Natural killer cell (primary cell): ENCODE results near the gene AUTS2. TPM values are rescaled to one million over a fixed set of nuclear protein-coding genes. Genes with fewer than 3 reads are reported as not detected.
A peak's percentile ranks its signal among the peaks of the same experiment; 100 is the strongest.

Experiments used
- ATAC-seq, 3 donors: fragments of 150-1000 bp in 2 of 3; fragments of 200-7000 bp in 1 of 3; cut with Tn5 transposase; 1 replicate in 1 of 3; 2 replicates in 2 of 3; pipeline ENCODE4 v1.10.0; 2021; ENCODE audit warnings: mild to moderate bottlenecking in 2 of 3, moderate library complexity in 2 of 3
- DNase-seq, 2 donors: peaks; one replicate each; pipeline versions ENCODE4 v3.0.0 to v3.0.0-alpha.2; 2013 to 2021; ENCODE audit warnings: mixed read lengths in 1 of 2
- H3K27ac ChIP-seq: one replicate; pipeline ENCODE4 v1.5.1; 2013; ENCODE audit warnings: mild to moderate bottlenecking, low read length
- H3K27me3 ChIP-seq: one replicate; pipeline ENCODE4 v1.6.1; 2013; ENCODE audit warnings: low read length; ENCODE audit not compliant: control insufficient read depth, insufficient read depth
- H3K36me3 ChIP-seq: one replicate; pipeline ENCODE4 v1.6.1; 2013; ENCODE audit warnings: low read length; ENCODE audit not compliant: control insufficient read depth, insufficient read depth
- H3K4me1 ChIP-seq: one replicate; pipeline ENCODE4 v1.6.1; 2013; ENCODE audit warnings: low read length; ENCODE audit not compliant: control insufficient read depth, insufficient read depth
- H3K4me3 ChIP-seq: one replicate; pipeline ENCODE4 v1.5.1; 2013; ENCODE audit warnings: low read length
- H3K9me3 ChIP-seq: one replicate; pipeline ENCODE4 v1.6.1; 2013; ENCODE audit warnings: low read length; ENCODE audit not compliant: control insufficient read depth, insufficient read depth
- H3K27ac Mint-ChIP-seq, 2 donors: one replicate each; pipeline ENCODE4 v1.8.0; 2022; ENCODE audit warnings: mild to moderate bottlenecking in 2 of 2, mixed read lengths in 2 of 2, moderate library complexity in 1 of 2
- H3K27me3 Mint-ChIP-seq, 2 donors: one replicate each; pipeline ENCODE4 v1.8.0; 2022; ENCODE audit warnings: low read depth in 2 of 2, mixed read lengths in 2 of 2
- H3K36me3 Mint-ChIP-seq: one replicate; pipeline ENCODE4 v1.8.0; 2022; ENCODE audit warnings: mixed read lengths
- H3K4me1 Mint-ChIP-seq, 2 donors: one replicate each; pipeline ENCODE4 v1.8.0; 2022; ENCODE audit warnings: mixed read lengths in 2 of 2
- H3K4me3 Mint-ChIP-seq: one replicate; pipeline ENCODE4 v1.8.0; 2022; ENCODE audit warnings: mild to moderate bottlenecking, moderate library complexity, mixed read lengths
- H3K9me3 Mint-ChIP-seq, 2 donors: one replicate each; pipeline ENCODE4 v1.8.0; 2022; ENCODE audit warnings: mixed read lengths in 2 of 2
- CTCF ChIP-seq: fragments of 200-600 bp; IDR thresholded peaks from one replicate; pipeline ENCODE4 v1.8.0; 2022; ENCODE audit warnings: antibody characterized with exemption
- WGBS: methylation state at CpG from one replicate; pipeline ENCODE4 v1.1.7; 2013; ENCODE audit warnings: missing lambda C conversion rate; ENCODE audit not compliant: insufficient coverage; 5-methylcytosine and 5-hydroxymethylcytosine counted together
- intact Hi-C: fragments of 100-400 bp; cut with micrococcal nuclease; formaldehyde crosslinking; loops from one replicate; pipeline ENCODE4 v1.14.2; 2022
- total RNA-seq, 4 donors: library from RNA; stranded (reverse); fragments of 120-200 nt in 1 of 4; gene quantifications; one replicate each; pipeline versions ENCODE4 v1.2.3 to v1.2.4, GENCODE V29; 2013 to 2022

Gene AUTS2
- total RNA-seq, 3 donors from 2014 or later (not counting 1 experiment from before 2014, with no cell fraction given), result 147 to 197 (median 155) TPM

- H3K27me3 Mint-ChIP-seq, result no peaks in the 10 kb centered on the region
- Histone ChIP-seq H3K4me3 (no peak overlapping the region), H3K4me1 (peaks cover 4% of the 10 kb centered on the region), H3K27me3 (no peaks in the 10 kb centered on the region), H3K27ac (no peak overlapping the region), H3K9me3 (no peaks in the 10 kb centered on the region), H3K36me3 (no peaks in the 10 kb centered on the region)
- no peak overlapping the region for H3K4me3 Mint-ChIP-seq
- WGBS, result 100% methylated on average over 4 of the region's 4 CpGs
- H3K27ac Mint-ChIP-seq, result no peak overlapping the region
- no peak for DNase-seq
- no peak for ATAC-seq
- no peaks in the 10 kb centered on the region for H3K36me3 Mint-ChIP-seq
- TF ChIP-seq CTCF, result no peak
- intact Hi-C loops, result no loop called here
- peaks cover 15 to 20% of the 10 kb centered on the region in 2 donors for H3K4me1 Mint-ChIP-seq
- no peaks in the 10 kb centered on the region for H3K9me3 Mint-ChIP-seq
These were observed 755.7 kb downstream of the AUTS2 start for GRCh38 chr7:70353946-70354335.

GRCh38 chr7:70354409-70355169 lies 756.3 kb downstream of the AUTS2 start:
- H3K27ac ChIP-seq, result no peak overlapping the region
- no peaks in the 10 kb centered on the region for H3K36me3 ChIP-seq
- H3K27me3 ChIP-seq, result no peaks in the 10 kb centered on the region
- H3K4me1 ChIP-seq, result peaks cover 4% of the 10 kb centered on the region
- no peaks in the 10 kb centered on the region for H3K27me3 Mint-ChIP-seq
- WGBS, result 79% methylated on average over 8 of the region's 8 CpGs
- intact Hi-C loops, result no loop called here
- ATAC-seq, result peak in 2 of 3 donors; percentile 64 to 72
- peak overlapping the region; percentile 1 to 3 for H3K27ac Mint-ChIP-seq
- H3K9me3 Mint-ChIP-seq, result no peaks in the 10 kb centered on the region
- DNase-seq, result no peak
- TF ChIP-seq CTCF, result no peak
- H3K9me3 ChIP-seq, result no peaks in the 10 kb centered on the region
- H3K4me3 Mint-ChIP-seq, result no peak overlapping the region
- no peak overlapping the region for H3K4me3 ChIP-seq
- H3K36me3 Mint-ChIP-seq, result no peaks in the 10 kb centered on the region
- H3K4me1 Mint-ChIP-seq, result peaks cover 15 to 20% of the 10 kb centered on the region in 2 donors

GRCh38 chr7:70355198-70356020 lies 757.1 kb downstream of the AUTS2 start:
- intact Hi-C loops, result no loop called here
- ATAC-seq (no peak), DNase-seq (no peak)
- H3K9me3 ChIP-seq, result no peaks in the 10 kb centered on the region
- Mint-ChIP-seq H3K9me3 (no peaks in the 10 kb centered on the region), H3K4me3 (no peak overlapping the region), H3K36me3 (no peaks in the 10 kb centered on the region), H3K27me3 (no peaks in the 10 kb centered on the region), H3K27ac (peak overlapping the region in 1 of 2 donors; percentile 3), H3K4me1 (peaks cover 15 to 20% of the 10 kb centered on the region in 2 donors)
- H3K4me3 ChIP-seq, result no peak overlapping the region
- H3K27ac ChIP-seq, result no peak overlapping the region
- 91% methylated on average over 10 of the region's 10 CpGs for WGBS
- no peaks in the 10 kb centered on the region for H3K36me3 ChIP-seq
- no peaks in the 10 kb centered on the region for H3K27me3 ChIP-seq
- no peak for TF ChIP-seq CTCF
- peaks cover 4% of the 10 kb centered on the region for H3K4me1 ChIP-seq
